GM21390 (cell line): ENCODE measurements around the gene EIF2S1.
"Not testable (repeated sequence)": the region's sequence is repeated elsewhere in the genome, so short reads cannot be mapped to it uniquely, and the experiment has no call there.

Source experiments
- ATAC-seq: cut with Tn5 transposase; IDR thresholded peaks from one replicate; pipeline ENCODE4 v1.9.1; 2021; ENCODE audit not compliant: unreplicated experiment

The EIF2S1 gene

GRCh38 chr14:67410313-67410712, 50.2 kb downstream of the EIF2S1 start:
- no peak for ATAC-seq

- ATAC-seq, result no peak
Observed at GRCh38 chr14:67411370-67411769, 51.2 kb downstream of the EIF2S1 start.

GRCh38 chr14:67411820-67412421, 51.8 kb downstream of the EIF2S1 start, which contains the start of gene PLEK2:
TSS of gene PLEK2 (minus strand) at chr14:67412165. CDS start at chr14:67412059, 106 bp downstream.
- no peak for ATAC-seq

GRCh38 chr14:67413806-67414769, 54.0 kb downstream of the EIF2S1 start:
- ATAC-seq, result no peak

GRCh38 chr14:67415610-67416009, 55.5 kb downstream of the EIF2S1 start:
- ATAC-seq, result not testable (repeated sequence)

GRCh38 chr14:67416085-67416484, 56.0 kb downstream of the EIF2S1 start:
- ATAC-seq, result no peak

- ATAC-seq, result no peak
Observed at GRCh38 chr14:67416810-67417209, 56.7 kb downstream of the EIF2S1 start.

GRCh38 chr14:67417633-67418032, 57.5 kb downstream of the EIF2S1 start:
- no peak for ATAC-seq

GRCh38 chr14:67418401-67419191, 58.5 kb downstream of the EIF2S1 start:
- no peak for ATAC-seq

GRCh38 chr14:67420102-67420739, 60.1 kb downstream of the EIF2S1 start:
- no peak for ATAC-seq

- no peak for ATAC-seq
Observed at GRCh38 chr14:67421356-67422224, 61.5 kb downstream of the EIF2S1 start.

GRCh38 chr14:67423424-67423823, 63.3 kb downstream of the EIF2S1 start:
- no peak for ATAC-seq

GRCh38 chr14:67424539-67424938, 64.4 kb downstream of the EIF2S1 start:
- no peak for ATAC-seq

- ATAC-seq, result no peak
Observed at GRCh38 chr14:67425608-67426007, 65.5 kb downstream of the EIF2S1 start.

GRCh38 chr14:67426161-67426560, 66.0 kb downstream of the EIF2S1 start:
- ATAC-seq, result no peak

- no peak for ATAC-seq
Observed at GRCh38 chr14:67426983-67427606, 67.0 kb downstream of the EIF2S1 start.

- no peak for ATAC-seq
Observed at GRCh38 chr14:67428501-67429031, 68.4 kb downstream of the EIF2S1 start.

- no peak for ATAC-seq
Observed at GRCh38 chr14:67429510-67430205, 69.5 kb downstream of the EIF2S1 start.
